ENCODE data around the gene OR2V2.

The OR2V2 gene

GRCh38 chr5:181205761-181206649 lies 58.6 kb downstream of the OR2V2 start:
- H3K27me3 ChIP-seq (ENCODE audit: insufficient read depth, low read length, poor library complexity), result peaks cover 25% of the 10 kb centered on the region
- no peaks in the 10 kb centered on the region for H3K79me1 ChIP-seq (ENCODE audit: low read length)
- H3K4me1 ChIP-seq (ENCODE audit: control insufficient read depth, low read depth, low read length), result no peaks in the 10 kb centered on the region
- no peak overlapping the region for H3K23ac ChIP-seq (ENCODE audit: low read length)
- no peak overlapping the region for H2AK5ac ChIP-seq (ENCODE audit: low read length)
- H3K79me2 ChIP-seq (ENCODE audit: control insufficient read depth, insufficient read depth, low read length), result no peaks in the 10 kb centered on the region
- no peak overlapping the region for H2BK15ac ChIP-seq (replicated peaks; ENCODE audit: low read depth)
- peak overlapping the region; percentile 25 for H3K4me3 ChIP-seq (ENCODE audit: low read length)
- H4K5ac ChIP-seq (ENCODE audit: low read length), result no peak overlapping the region
- peak overlapping the region; percentile 88 for H3K4me2 ChIP-seq (ENCODE audit: low read length)
- H3K4ac ChIP-seq (ENCODE audit: low read depth, low read length), result no peak overlapping the region
- no peak overlapping the region for H3K27ac ChIP-seq (ENCODE audit: low read depth, low read length)
- WGBS (ENCODE audit: extremely low coverage, insufficient coverage, low lambda C conversion rate), result no CpG with 5 or more reads among the region's 37 CpGs
- H2BK120ac ChIP-seq (ENCODE audit: low read depth, low read length), result no peak overlapping the region
- H4K8ac ChIP-seq (ENCODE audit: low read depth, low read length), result no peak overlapping the region
- DNase-seq, result no peak
- no peak overlapping the region for H3K18ac ChIP-seq (ENCODE audit: low read length)
- H3K9ac ChIP-seq (ENCODE audit: low read length), result peak overlapping the region; percentile 66
- peak overlapping the region; percentile 63 for H3K56ac ChIP-seq (ENCODE audit: low read length)
- no peaks in the 10 kb centered on the region for H3K36me3 ChIP-seq (ENCODE audit: control insufficient read depth, insufficient read depth, low read length)
- no peak overlapping the region for H2BK5ac ChIP-seq (ENCODE audit: low read length)

GRCh38 chr5:181207214-181207959 lies 60.0 kb downstream of the OR2V2 start:
- DNase-seq, result peak; percentile 90
- Histone ChIP-seq H3K4ac (ENCODE audit: low read depth, low read length) (no peak overlapping the region), H3K4me3 (ENCODE audit: low read length) (peak overlapping the region; percentile 89), H3K4me2 (ENCODE audit: low read length) (peak overlapping the region; percentile 92), H3K79me2 (ENCODE audit: control insufficient read depth, insufficient read depth, low read length) (no peaks in the 10 kb centered on the region), H2BK120ac (ENCODE audit: low read depth, low read length) (no peak overlapping the region), H3K27ac (ENCODE audit: low read depth, low read length) (no peak overlapping the region), H4K8ac (ENCODE audit: low read depth, low read length) (no peak overlapping the region), H3K36me3 (ENCODE audit: control insufficient read depth, insufficient read depth, low read length) (no peaks in the 10 kb centered on the region), H3K56ac (ENCODE audit: low read length) (peak overlapping the region; percentile 83), H3K23ac (ENCODE audit: low read length) (no peak overlapping the region), H2BK15ac (replicated peaks; ENCODE audit: low read depth) (no peak overlapping the region), H4K5ac (ENCODE audit: low read length) (no peak overlapping the region), H3K9ac (ENCODE audit: low read length) (peak overlapping the region; percentile 74), H3K18ac (ENCODE audit: low read length) (no peak overlapping the region), H2BK5ac (ENCODE audit: low read length) (no peak overlapping the region), H2AK5ac (ENCODE audit: low read length) (no peak overlapping the region), H3K79me1 (ENCODE audit: low read length) (no peaks in the 10 kb centered on the region), H3K27me3 (ENCODE audit: insufficient read depth, low read length, poor library complexity) (peaks cover 25% of the 10 kb centered on the region), H3K4me1 (ENCODE audit: control insufficient read depth, low read depth, low read length) (no peaks in the 10 kb centered on the region)
- WGBS (ENCODE audit: extremely low coverage, insufficient coverage, low lambda C conversion rate), result no CpG with 5 or more reads among the region's 36 CpGs

- no CpG with 5 or more reads among the region's 3 CpGs for WGBS (ENCODE audit: extremely low coverage, insufficient coverage, low lambda C conversion rate)
Observed at GRCh38 chr5:181207960-181208253, 60.5 kb downstream of the OR2V2 start.

More at GRCh38 chr5:181207960-181208253, 60.5 kb downstream of the OR2V2 start:
- H3K79me2 ChIP-seq (ENCODE audit: control insufficient read depth, insufficient read depth, low read length), result no peaks in the 10 kb centered on the region
- H3K23ac ChIP-seq (ENCODE audit: low read length), result no peak overlapping the region
- no peak overlapping the region for H3K9ac ChIP-seq (ENCODE audit: low read length)
- H2BK5ac ChIP-seq (ENCODE audit: low read length), result no peak overlapping the region
- H2AK5ac ChIP-seq (ENCODE audit: low read length), result no peak overlapping the region
- no peak overlapping the region for H3K4me2 ChIP-seq (ENCODE audit: low read length)
- H3K4ac ChIP-seq (ENCODE audit: low read depth, low read length), result no peak overlapping the region
- DNase-seq, result no peak
- H3K36me3 ChIP-seq (ENCODE audit: control insufficient read depth, insufficient read depth, low read length), result no peaks in the 10 kb centered on the region
- peaks cover 25% of the 10 kb centered on the region for H3K27me3 ChIP-seq (ENCODE audit: insufficient read depth, low read length, poor library complexity)
- no peak overlapping the region for H2BK120ac ChIP-seq (ENCODE audit: low read depth, low read length)
- no peak overlapping the region for H3K4me3 ChIP-seq (ENCODE audit: low read length)
- H3K27ac ChIP-seq (ENCODE audit: low read depth, low read length), result no peak overlapping the region
- H3K4me1 ChIP-seq (ENCODE audit: control insufficient read depth, low read depth, low read length), result no peaks in the 10 kb centered on the region
- H4K5ac ChIP-seq (ENCODE audit: low read length), result no peak overlapping the region
- no peak overlapping the region for H2BK15ac ChIP-seq (replicated peaks; ENCODE audit: low read depth)
- no peak overlapping the region for H4K8ac ChIP-seq (ENCODE audit: low read depth, low read length)
- no peak overlapping the region for H3K56ac ChIP-seq (ENCODE audit: low read length)
- H3K79me1 ChIP-seq (ENCODE audit: low read length), result no peaks in the 10 kb centered on the region
- H3K18ac ChIP-seq (ENCODE audit: low read length), result no peak overlapping the region
